KOPT-K1 (cell line): ENCODE measurements around the gene CYBA.
"Not testable (repeated sequence)": the region's sequence is repeated elsewhere in the genome, so short reads cannot be mapped to it uniquely, and the experiment has no call there.

Source experiments
- H3K27ac ChIP-seq: fragments of 200-600 bp; sonication (generic); 2 replicates; pipeline ENCODE4 v1.5.1; 2016; ENCODE audit warnings: antibody characterized with exemption, mild to moderate bottlenecking, low read depth, low read length; ENCODE audit not compliant: poor library complexity, severe bottlenecking
- H3K36me3 ChIP-seq: fragments of 200-600 bp; sonication (generic); 2 replicates; pipeline ENCODE4 v1.5.1; 2017; ENCODE audit warnings: antibody characterized with exemption, mild to moderate bottlenecking, low read length, moderate library complexity; ENCODE audit not compliant: insufficient read depth
- H3K9me3 ChIP-seq: fragments of 200-600 bp; sonication (generic); 2 replicates; pipeline ENCODE4 v1.5.1; 2017; ENCODE audit warnings: antibody characterized with exemption, low read length, mild to moderate bottlenecking; ENCODE audit not compliant: insufficient read depth, poor library complexity, severe bottlenecking

The CYBA gene

DNA sequence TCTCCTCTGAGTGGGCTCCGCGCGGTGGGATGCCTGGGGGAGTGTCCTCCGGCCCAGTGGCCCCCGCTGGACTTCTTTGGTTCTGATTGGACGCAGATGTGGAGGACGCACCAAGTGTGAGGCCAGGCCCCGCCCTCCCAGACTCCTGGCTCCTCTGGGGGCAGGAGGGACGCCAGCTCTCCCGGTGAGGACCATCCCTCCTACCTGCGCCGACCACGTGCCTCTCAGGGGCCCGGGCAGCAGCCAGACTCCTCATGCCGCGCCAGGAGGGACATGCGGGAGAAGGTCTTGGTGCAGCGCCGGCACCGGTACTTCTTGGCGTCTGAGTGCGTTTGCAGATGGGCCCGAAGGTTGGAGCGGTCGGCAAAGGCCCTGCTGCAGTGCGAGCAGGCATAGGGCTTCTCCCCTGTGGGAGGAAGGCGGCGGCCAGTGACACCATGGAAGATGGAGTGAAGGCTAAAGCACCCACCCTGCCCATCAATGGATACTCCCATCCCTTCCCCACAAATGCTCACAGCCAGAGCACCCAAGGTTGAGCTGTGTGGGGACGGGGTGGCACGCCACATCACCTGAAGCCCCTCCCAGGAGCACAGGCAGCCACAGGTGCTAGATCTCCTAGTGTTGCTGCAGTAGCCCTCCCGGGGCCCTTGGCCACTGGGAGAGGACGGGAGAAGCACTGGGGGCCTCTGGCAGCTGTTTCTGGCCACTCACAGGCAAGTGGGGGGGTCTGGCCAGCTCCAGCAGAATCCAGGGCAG lies 27.5 kb upstream of the CYBA start:
- no peaks in the 10 kb centered on the region for H3K36me3 ChIP-seq
- no peak overlapping the region for H3K27ac ChIP-seq
- H3K9me3 ChIP-seq = no peaks in the 10 kb centered on the region

DNA sequence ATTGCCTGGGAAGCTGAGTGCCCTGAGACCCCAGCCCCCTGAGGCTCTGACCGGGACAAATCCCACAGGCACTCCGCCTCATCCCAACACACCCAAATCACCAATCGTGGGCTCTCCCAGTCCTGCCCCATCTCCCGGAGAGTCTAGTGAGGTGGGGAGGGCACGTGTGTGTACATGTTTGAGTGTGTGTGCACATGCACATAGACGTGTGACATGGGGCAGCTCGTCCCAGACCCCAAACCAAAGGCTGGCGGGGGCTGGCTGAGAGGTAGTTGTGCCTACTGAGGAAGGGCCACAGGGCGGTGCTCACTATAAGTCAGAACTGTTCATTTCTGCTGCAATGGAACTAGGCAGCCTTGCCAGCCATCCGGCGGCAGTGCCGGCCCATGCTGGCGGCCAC lies 26.9 kb upstream of the CYBA start:
- Histone ChIP-seq H3K27ac (no peak overlapping the region), H3K9me3 (no peaks in the 10 kb centered on the region), H3K36me3 (no peaks in the 10 kb centered on the region)

DNA sequence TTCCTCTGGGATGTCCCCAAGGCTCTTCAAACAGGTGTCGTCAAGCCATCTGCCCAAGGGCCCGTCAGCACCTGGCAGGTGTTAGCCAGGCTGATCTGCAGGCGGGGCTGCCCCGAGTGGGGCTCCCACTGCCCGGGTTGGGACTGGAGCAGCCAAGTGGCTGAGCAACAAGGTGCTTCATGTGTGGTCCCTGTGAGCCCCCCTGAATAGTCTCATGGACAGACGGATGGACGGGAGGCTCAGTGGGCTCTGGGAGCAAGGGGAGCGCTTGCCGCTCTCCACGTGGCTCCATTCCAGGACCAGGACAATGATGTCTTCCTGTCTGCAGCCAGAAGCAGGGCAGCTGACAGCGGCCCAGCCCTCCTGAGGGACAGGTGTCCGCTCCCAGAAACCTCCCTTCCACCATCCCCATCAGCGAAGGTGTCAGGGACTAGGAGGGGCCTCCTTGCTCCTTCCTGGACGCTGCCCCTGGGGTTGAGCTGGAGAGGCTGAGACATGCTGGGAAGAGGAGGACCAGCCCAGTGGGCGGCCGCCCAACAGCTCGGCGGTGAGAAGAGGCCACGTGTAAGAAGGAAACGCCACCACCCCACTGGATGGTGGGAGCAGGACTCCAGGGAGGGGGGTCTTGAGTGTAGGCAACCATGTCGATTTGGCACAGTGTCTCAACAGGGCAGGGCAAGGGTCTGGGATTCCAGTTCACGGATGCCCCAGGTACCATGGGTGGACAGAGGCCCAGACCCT lies 25.8 kb upstream of the CYBA start:
- H3K9me3 ChIP-seq = no peaks in the 10 kb centered on the region
- H3K27ac ChIP-seq = no peak overlapping the region
- H3K36me3 ChIP-seq = no peaks in the 10 kb centered on the region

DNA sequence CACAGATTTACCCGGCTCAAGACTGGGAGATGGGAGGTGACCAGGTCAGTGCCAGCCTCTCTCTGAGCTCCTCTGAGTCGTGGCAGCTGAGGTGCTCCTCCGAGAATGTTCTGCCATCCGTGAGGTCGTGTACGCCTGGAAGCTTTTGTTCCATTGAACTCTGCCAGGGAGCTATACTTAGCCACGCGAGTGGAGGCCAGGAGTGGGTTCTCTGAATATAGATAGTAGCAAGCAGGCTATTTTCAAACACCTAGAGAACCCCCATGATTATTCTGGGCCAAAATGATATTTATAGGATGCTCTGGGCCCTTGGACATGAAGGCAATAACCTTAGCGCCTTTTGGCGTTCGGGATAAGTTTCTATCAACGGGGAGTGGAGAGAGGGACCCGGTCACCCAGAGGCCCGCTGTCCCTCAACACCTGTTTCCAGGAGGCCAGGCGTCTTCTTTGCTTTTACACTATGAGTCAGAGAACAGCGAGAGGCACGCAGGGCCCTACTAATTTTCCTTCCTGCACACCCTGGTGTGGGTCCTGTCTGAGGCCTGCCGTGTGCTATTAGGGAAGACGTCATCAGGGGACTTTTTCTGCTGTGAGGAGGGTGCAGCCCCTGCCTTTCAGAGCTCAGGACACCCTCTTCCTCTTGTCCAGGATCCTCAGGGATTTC lies 23.0 kb upstream of the CYBA start:
- Histone ChIP-seq H3K27ac (no peak overlapping the region), H3K9me3 (no peaks in the 10 kb centered on the region), H3K36me3 (no peaks in the 10 kb centered on the region)

DNA sequence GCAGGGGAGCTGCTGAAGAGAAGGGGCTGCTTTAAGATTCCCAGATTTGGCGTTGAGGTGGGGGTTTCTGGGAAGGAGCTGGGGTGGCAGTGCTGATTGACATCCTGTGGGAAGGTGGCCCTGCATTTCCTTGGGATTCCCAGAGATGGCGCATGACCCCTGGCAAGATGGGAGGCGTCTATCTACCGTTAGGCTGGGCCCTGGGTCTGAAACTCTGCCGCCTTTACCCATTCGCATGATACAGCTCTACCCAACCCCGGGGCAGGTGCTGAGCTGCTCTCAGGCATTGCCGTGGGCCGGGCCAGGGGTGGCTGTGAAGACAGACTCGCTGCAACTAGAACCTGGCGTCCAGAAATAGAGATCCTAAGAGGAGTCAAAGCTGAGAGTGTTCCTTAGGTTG lies 21.9 kb upstream of the CYBA start:
- H3K27ac ChIP-seq = no peak overlapping the region
- H3K36me3 ChIP-seq = no peaks in the 10 kb centered on the region
- H3K9me3 ChIP-seq = no peaks in the 10 kb centered on the region

DNA sequence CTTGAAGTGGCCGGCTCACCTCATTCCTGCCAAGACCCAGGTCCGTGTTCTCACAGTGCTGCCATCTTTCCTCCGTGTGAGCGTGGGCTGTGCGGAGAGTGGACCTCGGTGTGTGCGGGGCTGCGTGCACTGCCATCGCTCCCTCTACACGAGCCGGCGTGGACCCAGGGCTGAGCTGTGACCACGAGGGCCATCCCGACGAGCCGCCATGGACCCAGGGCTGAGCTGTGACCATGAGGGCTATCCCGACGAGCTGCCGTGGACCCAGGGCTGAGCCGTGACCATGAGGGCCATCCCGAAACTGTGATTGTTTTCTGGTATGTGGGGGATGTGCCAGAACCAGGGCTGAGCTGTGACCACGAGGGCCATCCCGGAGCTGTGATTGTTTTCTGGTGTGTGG lies 21.0 kb upstream of the CYBA start:
- H3K9me3 ChIP-seq = no peaks in the 10 kb centered on the region
- no peaks in the 10 kb centered on the region for H3K36me3 ChIP-seq
- no peak overlapping the region for H3K27ac ChIP-seq

DNA sequence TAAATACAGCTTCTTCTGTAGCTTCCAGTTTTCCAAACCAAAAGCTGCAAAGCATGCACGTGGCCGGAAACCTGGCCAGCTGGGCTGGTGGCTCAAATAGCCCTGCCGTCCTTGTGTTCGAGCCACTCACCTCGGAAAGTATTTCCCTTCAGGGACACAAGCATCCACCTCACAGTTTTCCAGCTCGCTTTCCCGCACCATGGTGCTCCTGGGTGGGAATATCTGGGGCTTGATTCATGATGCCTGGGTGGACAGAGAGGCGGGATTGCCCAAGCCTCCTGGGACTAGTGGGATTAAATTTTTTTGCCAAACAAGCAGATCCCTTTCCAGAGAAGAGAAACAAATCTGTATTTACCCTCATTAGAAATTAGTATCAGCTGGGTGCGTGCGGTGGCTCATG lies 19.1 kb upstream of the CYBA start:
- Histone ChIP-seq H3K9me3 (no peaks in the 10 kb centered on the region), H3K36me3 (no peaks in the 10 kb centered on the region), H3K27ac (no peak overlapping the region)

DNA sequence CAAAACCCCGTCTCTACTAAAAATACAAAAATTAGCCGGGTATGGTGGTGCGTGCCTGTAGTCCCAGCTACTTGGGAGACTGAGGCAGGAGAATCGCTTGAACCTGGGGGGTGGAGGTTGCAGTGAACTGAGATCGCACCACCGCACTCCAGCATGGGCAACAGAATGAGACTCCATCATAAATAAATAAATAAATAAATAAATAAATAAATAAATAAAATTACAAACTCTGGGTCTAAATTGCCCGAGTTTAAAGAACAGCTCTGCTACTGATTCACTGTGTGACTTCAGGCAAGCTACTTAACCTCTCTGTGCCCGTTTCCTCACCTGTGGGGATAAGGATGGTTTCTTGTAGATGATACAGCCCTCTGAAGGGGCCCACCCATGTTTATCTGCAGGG lies 18.6 kb upstream of the CYBA start:
- not testable (repeated sequence) for H3K9me3 ChIP-seq, H3K27ac ChIP-seq, H3K36me3 ChIP-seq

DNA sequence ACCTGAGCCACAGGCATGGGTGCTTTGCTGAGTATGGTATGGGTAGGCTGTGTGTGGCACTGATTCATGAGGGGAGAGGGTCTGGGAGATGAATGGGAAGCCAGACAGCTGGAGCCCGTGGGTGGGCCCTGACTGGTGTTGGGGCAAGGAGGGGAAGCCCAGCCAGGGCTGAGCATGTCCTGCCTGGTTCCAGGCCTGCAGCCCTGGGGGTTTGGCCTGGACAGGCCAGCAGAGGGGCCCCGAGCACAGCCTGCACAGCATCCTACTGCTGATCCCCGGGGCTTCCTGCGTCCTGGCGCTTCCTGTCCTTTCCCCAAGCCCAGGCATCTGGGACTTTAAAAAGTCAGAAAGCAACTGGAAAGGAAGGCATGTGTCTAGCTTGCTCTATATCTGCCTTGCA lies 16.6 kb upstream of the CYBA start:
- Histone ChIP-seq H3K27ac (no peak overlapping the region), H3K36me3 (no peaks in the 10 kb centered on the region), H3K9me3 (no peaks in the 10 kb centered on the region)

DNA sequence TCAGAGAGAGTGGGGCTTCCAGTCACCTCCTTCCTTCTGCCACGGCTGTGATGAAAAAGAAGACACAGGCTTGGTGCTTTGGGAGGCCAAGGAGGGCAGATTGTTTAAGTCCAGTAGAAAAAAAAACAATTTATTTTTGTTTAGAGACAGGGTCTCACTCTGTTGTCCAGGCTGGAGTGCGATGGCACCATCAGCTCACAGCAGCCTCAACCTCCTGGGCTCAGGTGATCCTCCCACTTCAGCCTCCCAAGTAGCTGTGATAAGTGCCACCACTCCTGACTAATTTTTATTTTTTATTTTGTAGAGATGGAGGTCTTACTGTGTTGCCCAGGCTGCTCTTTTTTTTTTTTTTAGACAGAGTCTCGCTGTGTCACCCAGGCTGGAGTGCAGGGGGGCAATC lies 14.7 kb upstream of the CYBA start:
- Histone ChIP-seq H3K36me3 (no peaks in the 10 kb centered on the region), H3K9me3 (no peaks in the 10 kb centered on the region), H3K27ac (no peak overlapping the region)

DNA sequence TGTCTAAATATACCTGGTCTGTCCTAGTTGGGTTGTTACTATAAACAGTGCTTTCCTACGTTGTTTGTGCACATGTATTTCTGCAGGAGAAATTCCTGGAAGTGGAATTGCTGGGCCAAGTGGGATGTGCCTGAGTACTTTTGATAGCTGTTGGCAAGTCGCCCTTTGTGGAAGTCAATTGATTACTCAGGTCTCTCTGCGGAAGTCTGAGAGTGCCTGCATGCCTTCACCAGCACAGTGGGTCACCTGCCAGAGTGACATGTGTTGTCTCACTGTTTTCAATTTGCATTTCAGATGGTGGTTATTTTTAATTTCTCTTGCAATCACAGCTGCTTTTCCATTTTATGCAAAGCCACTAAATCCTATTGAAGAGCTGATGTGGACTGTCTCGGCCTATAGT lies 14.3 kb upstream of the CYBA start:
- Histone ChIP-seq H3K36me3 (0 out of 2 replicates have a peak, but pooled peaks cover under 1% of the 10 kb centered on the region), H3K27ac (no peak overlapping the region), H3K9me3 (no peaks in the 10 kb centered on the region)

DNA sequence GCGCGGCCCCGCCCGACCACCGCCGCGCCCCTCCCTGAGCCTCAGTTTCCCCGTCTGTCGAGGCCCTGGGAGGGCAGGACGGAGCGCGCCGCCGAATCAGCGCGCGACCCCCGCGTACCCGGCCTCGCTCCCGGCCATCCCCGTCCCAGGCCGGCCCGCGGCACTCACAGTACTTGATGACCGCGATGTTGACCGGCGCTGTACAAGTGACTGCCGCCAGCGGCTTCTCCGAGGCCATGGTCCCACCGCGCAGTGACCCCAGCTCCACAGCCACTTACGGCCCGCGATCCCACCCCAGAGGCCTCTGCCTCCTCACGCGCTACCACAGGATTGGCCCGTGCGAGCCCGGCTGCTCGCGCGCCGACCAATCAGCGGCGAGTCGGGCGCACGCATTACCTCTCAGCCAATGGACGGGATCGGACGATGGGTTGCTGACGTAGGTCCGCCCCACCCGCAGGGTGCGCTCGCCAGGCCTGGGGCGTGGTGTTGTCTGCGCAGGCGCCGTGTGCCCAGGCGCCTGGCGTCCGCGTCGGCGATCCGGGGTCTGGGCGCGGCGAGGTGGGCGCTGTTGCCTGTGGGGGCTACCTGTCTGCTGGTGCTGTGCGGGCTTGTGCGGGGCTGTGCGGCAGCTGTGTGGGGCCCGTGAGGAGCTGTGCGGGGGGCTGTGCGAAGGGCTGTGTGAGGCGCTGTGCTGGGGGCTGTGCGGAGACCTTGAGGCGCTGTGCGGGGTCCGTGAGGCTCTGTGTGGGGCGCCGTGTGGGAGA lies 12.2 kb upstream of the CYBA start, which contains the start of gene MVD:
MVD (minus strand) TSS at position 249 of the 764 bp plus-strand sequence; CDS start at position 238, 11 bp downstream.
- H3K36me3 ChIP-seq = peaks cover 19% of the 10 kb centered on the region; the same call in 1 of the 2 replicates
- H3K27ac ChIP-seq = peak within 1 kb of the TSS; percentile 77
- H3K9me3 ChIP-seq = no peaks in the 10 kb centered on the region

DNA sequence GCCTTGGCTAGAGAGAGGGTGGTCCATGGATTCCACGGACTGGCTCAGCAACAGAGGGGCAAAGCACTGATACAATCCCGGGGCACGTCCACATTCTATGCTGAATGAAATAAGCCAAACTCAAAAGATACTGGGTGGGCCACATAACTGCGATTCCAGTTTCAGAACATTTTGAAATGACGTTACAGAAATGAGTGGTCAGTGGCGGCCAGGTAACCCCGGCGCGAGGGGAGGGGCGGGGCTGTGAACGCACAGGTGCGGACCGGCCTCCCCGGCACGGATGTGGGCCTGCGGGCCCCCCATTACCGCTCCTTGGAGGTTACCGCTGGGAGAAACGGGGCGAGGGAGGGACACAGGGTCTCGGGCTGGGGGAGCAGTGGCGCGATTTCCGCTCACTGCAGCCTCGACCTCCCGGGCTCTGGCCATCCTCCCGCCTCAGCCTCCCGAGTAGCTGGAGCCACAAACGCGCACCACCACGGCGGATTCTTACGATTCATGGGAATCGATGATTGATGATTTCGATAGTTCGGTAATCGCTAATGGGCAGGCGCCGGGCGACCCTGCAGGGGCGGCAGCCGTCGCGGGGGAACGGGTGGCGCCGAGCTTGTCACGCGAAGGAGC lies 11.5 kb upstream of the CYBA start:
- H3K27ac ChIP-seq = peak overlapping the region; percentile 77
- peaks cover 26% of the 10 kb centered on the region; the same call in 1 of the 2 replicates for H3K36me3 ChIP-seq

DNA sequence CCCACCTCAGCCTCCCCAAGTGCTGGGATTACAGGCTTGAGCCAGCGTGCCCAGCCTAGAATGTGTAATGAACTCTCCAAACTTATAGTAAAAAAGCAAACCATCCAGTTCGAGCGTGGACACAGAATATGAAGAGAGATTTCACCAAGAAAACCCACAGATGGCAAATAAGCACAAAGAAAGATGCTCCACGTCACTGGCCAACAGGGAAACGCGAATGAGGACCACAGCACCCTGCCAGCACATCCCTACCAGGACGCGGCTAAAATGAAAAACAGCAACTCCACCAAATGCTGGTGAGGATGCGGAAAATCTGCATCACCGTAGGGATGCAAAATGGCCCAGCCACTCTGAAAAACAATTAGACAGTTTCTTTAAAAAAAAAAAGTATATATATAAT lies 10.6 kb upstream of the CYBA start:
- Histone ChIP-seq H3K36me3 (peaks cover 35% of the 10 kb centered on the region; the same call in 1 of the 2 replicates), H3K27ac (no peak overlapping the region), H3K9me3 (no peaks in the 10 kb centered on the region)

More for the DNA sequence above, 11.5 kb upstream of the CYBA start:
- H3K9me3 ChIP-seq = no peaks in the 10 kb centered on the region
